H9 (cell line): ENCODE measurements around the gene CPLANE1. TPM values are rescaled to one million over a fixed set of nuclear protein-coding genes. Genes with fewer than 3 reads are reported as not detected.
A peak's percentile ranks its signal among the peaks of the same experiment; 100 is the strongest.

Experiments used
- DNase-seq: peaks from one replicate; pipeline ENCODE4 v3.0.0-alpha.2; 2017
- H2AFZ ChIP-seq: one replicate; pipeline ENCODE4 v1.6.1; 2013; ENCODE audit warnings: mild to moderate bottlenecking, low read length, control low read depth, moderate library complexity
- H2AK5ac ChIP-seq: 2 replicates; pipeline ENCODE4 v1.6.1; 2013; ENCODE audit warnings: low read length, control low read depth, mixed read lengths; ENCODE audit not compliant: insufficient read length
- H2BK120ac ChIP-seq: one replicate; pipeline ENCODE4 v1.6.1; 2013; ENCODE audit warnings: low read depth, mild to moderate bottlenecking, low read length, control low read depth, inconsistent platforms; ENCODE audit not compliant: poor library complexity, severe bottlenecking
- H2BK12ac ChIP-seq: 2 replicates; pipeline ENCODE4 v1.6.1; 2013; ENCODE audit warnings: low read length, control low read depth, mixed read lengths, low read depth; ENCODE audit not compliant: insufficient read length
- H2BK15ac ChIP-seq: 2 replicates; pipeline ENCODE4 v1.6.1; 2013; ENCODE audit warnings: low read depth, low read length, control low read depth
- H2BK20ac ChIP-seq: one replicate; pipeline ENCODE4 v1.6.1; 2013; ENCODE audit warnings: low read depth, mild to moderate bottlenecking, low read length, control low read depth, inconsistent platforms; ENCODE audit not compliant: poor library complexity, severe bottlenecking
- H2BK5ac ChIP-seq: 2 replicates; pipeline ENCODE4 v1.6.1; 2013; ENCODE audit warnings: low read length, control low read depth, mixed read lengths; ENCODE audit not compliant: insufficient read length
- H3K14ac ChIP-seq: 2 replicates; pipeline ENCODE4 v1.6.1; 2013; ENCODE audit warnings: low read length, control low read depth; ENCODE audit not compliant: insufficient read depth
- H3K18ac ChIP-seq: 2 replicates; pipeline ENCODE4 v1.6.1; 2013; ENCODE audit warnings: low read depth, mild to moderate bottlenecking, mixed read lengths, low read length, control low read depth; ENCODE audit not compliant: insufficient read length
- H3K23ac ChIP-seq: 2 replicates; pipeline ENCODE4 v1.6.1; 2013; ENCODE audit warnings: low read length, control low read depth, mixed read lengths, low read depth; ENCODE audit not compliant: insufficient read length
- H3K23me2 ChIP-seq: 2 replicates; pipeline ENCODE4 v1.6.1; 2013; ENCODE audit warnings: low read depth, mild to moderate bottlenecking, mixed read lengths, low read length, control low read depth; ENCODE audit not compliant: insufficient read length, poor library complexity, severe bottlenecking
- H3K27ac ChIP-seq: 2 replicates; pipeline ENCODE4 v1.5.1; 2013; ENCODE audit warnings: low read length, control low read depth, mixed read lengths, low read depth; ENCODE audit not compliant: insufficient read length
- H3K27me3 ChIP-seq: 2 replicates; pipeline ENCODE4 v1.6.1; 2013; ENCODE audit warnings: low read length, control low read depth, inconsistent platforms; ENCODE audit not compliant: insufficient read depth
- H3K4ac ChIP-seq: 2 replicates; pipeline ENCODE4 v1.6.1; 2013; ENCODE audit warnings: low read depth, mild to moderate bottlenecking, control low read depth, inconsistent platforms, low read length, moderate library complexity
- H3K4me1 ChIP-seq: 2 replicates; pipeline ENCODE4 v1.6.1; 2013; ENCODE audit warnings: low read length, control low read depth, inconsistent platforms; ENCODE audit not compliant: insufficient read depth
- H3K4me2 ChIP-seq: 2 replicates; pipeline ENCODE4 v1.6.1; 2013; ENCODE audit warnings: low read length, control low read depth, mixed read lengths; ENCODE audit not compliant: insufficient read length, insufficient read depth
- H3K56ac ChIP-seq: 2 replicates; pipeline ENCODE4 v1.6.1; 2013; ENCODE audit warnings: low read depth, mild to moderate bottlenecking, mixed read lengths, low read length, control low read depth; ENCODE audit not compliant: insufficient read length
- H3K79me1 ChIP-seq: 2 replicates; pipeline ENCODE4 v1.6.1; 2013; ENCODE audit warnings: low read depth, mild to moderate bottlenecking, moderate library complexity, low read length, control low read depth, inconsistent platforms; ENCODE audit not compliant: insufficient read depth, poor library complexity, severe bottlenecking
- H3K79me2 ChIP-seq: 2 replicates; pipeline ENCODE4 v1.6.1; 2013; ENCODE audit warnings: low read length, control low read depth, inconsistent platforms; ENCODE audit not compliant: insufficient read depth
- H3K9ac ChIP-seq: 2 replicates; pipeline ENCODE4 v1.6.1; 2013; ENCODE audit warnings: low read length, control low read depth, mixed read lengths; ENCODE audit not compliant: insufficient read length; ENCODE audit errors: extremely low read depth
- H3K9me3 ChIP-seq: one replicate; pipeline ENCODE4 v1.6.1; 2013; ENCODE audit warnings: low read depth, low read length, inconsistent platforms; ENCODE audit not compliant: control insufficient read depth
- H3T11ph ChIP-seq: one replicate; pipeline ENCODE4 v1.6.1; 2013; ENCODE audit warnings: mild to moderate bottlenecking, low read length, control low read depth, inconsistent platforms
- H4K20me1 ChIP-seq: one replicate; pipeline ENCODE4 v1.6.1; 2013; ENCODE audit not compliant: control insufficient read depth, insufficient read length, insufficient read depth
- H4K5ac ChIP-seq: 2 replicates; pipeline ENCODE4 v1.6.1; 2013; ENCODE audit warnings: low read depth, mild to moderate bottlenecking, mixed read lengths, low read length, control low read depth; ENCODE audit not compliant: insufficient read length
- H4K8ac ChIP-seq: replicated peaks from 2 replicates; pipeline ENCODE4 v1.6.1; 2013; ENCODE audit warnings: low read length, control low read depth, mixed read lengths, low read depth; ENCODE audit not compliant: insufficient read length
- H4K91ac ChIP-seq: 2 replicates; pipeline ENCODE4 v1.6.1; 2013; ENCODE audit warnings: low read depth, mild to moderate bottlenecking, moderate library complexity, mixed read lengths, low read length, control low read depth; ENCODE audit not compliant: insufficient read length
- H3K27ac Mint-ChIP-seq, 3 experiments: 2 replicates in 2 of 3; 3 replicates in 1 of 3; pipeline ENCODE4 v1.8.0; 2020 to 2021; ENCODE audit warnings: mixed read lengths in 3 of 3, mild to moderate bottlenecking in 1 of 3, moderate library complexity in 1 of 3
- H3K27me3 Mint-ChIP-seq: 2 replicates; pipeline ENCODE4 v1.8.0; 2021; ENCODE audit warnings: low read depth, mild to moderate bottlenecking, moderate library complexity, mixed read lengths
- H3K36me3 Mint-ChIP-seq, 3 experiments: 2 replicates in 2 of 3; 3 replicates in 1 of 3; pipeline ENCODE4 v1.8.0; 2020 to 2021; ENCODE audit warnings: low read depth in 3 of 3, mixed read lengths in 3 of 3; ENCODE audit not compliant: insufficient read depth in 1 of 3
- H3K4me1 Mint-ChIP-seq, 2 experiments: 2 replicates each; pipeline ENCODE4 v1.8.0; 2020; ENCODE audit warnings: mixed read lengths in 2 of 2
- H3K4me3 Mint-ChIP-seq, 2 experiments: 2 replicates in 1 of 2; 3 replicates in 1 of 2; pipeline ENCODE4 v1.8.0; 2020 to 2021; ENCODE audit warnings: mild to moderate bottlenecking in 2 of 2, mixed read lengths in 2 of 2, moderate library complexity in 1 of 2
- H3K9me3 Mint-ChIP-seq, 2 experiments: 2 replicates in 1 of 2; 3 replicates in 1 of 2; pipeline ENCODE4 v1.8.0; 2020; ENCODE audit warnings: mild to moderate bottlenecking in 2 of 2, mixed read lengths in 2 of 2, moderate library complexity in 1 of 2
- CTCF ChIP-seq: fragments of 200-600 bp; sonication (generic); conservative IDR thresholded peaks from 3 replicates; pipeline ENCODE4 v1.8.0; 2021; ENCODE audit warnings: antibody characterized with exemption, mild to moderate bottlenecking
- WGBS: extraction: QIAGEN DNeasy Blood & Tissue Kit; methylation state at CpG from one replicate; pipeline ENCODE4 v1.1.7; 2013; ENCODE audit warnings: missing lambda C conversion rate, low lambda C conversion rate, mixed read lengths; ENCODE audit not compliant: insufficient read length; ENCODE audit errors: extremely low coverage; 5-methylcytosine and 5-hydroxymethylcytosine counted together
- total RNA-seq: library from RNA; stranded (reverse); gene quantifications from 2 replicates; pipeline ENCODE4 v1.2.1, GENCODE V29; 2021

The CPLANE1 gene
- total RNA-seq, 1 experiment from 2014 or later, result 11.6 TPM

- H3K27ac Mint-ChIP-seq, result 0 out of 7 replicates have a peak overlapping the region, but pooled peaks of 1 of the 3 experiments have one; percentile 25
- no peak overlapping the region for H3K4me3 Mint-ChIP-seq
- Histone ChIP-seq H3K18ac (no peak overlapping the region), H4K20me1 (no peaks in the 10 kb centered on the region), H3K27ac (no peak overlapping the region), H4K5ac (no peak overlapping the region), H3K23me2 (no peaks in the 10 kb centered on the region), H2AFZ (no peak overlapping the region), H2BK5ac (no peak overlapping the region), H4K8ac (no peak overlapping the region), H3K27me3 (no peaks in the 10 kb centered on the region), H3K79me2 (no peaks in the 10 kb centered on the region), H3K4ac (no peak overlapping the region), H3K9ac (no peak overlapping the region), H3K79me1 (no peaks in the 10 kb centered on the region), H2BK12ac (no peak overlapping the region), H3K4me2 (no peak overlapping the region), H2BK120ac (no peak overlapping the region), H3K14ac (no peak overlapping the region), H2AK5ac (no peak overlapping the region), H3K9me3 (no peaks in the 10 kb centered on the region), H3K23ac (no peak overlapping the region), H4K91ac (no peak overlapping the region), H3K4me1 (no peaks in the 10 kb centered on the region), H3T11ph (no peak overlapping the region), H2BK20ac (no peak overlapping the region), H2BK15ac (no peak overlapping the region), H3K56ac (no peak overlapping the region)
- no peaks in the 10 kb centered on the region for H3K9me3 Mint-ChIP-seq
- no peak; the same call in 2 of the 3 replicates for TF ChIP-seq CTCF
- DNase-seq, result no peak
- no peaks in the 10 kb centered on the region for H3K4me1 Mint-ChIP-seq
- H3K36me3 Mint-ChIP-seq, result peaks cover 0 to 5% (median 0%) of the 10 kb centered on the region in 3 experiments; a peak in 2 of 7 replicates
- no CpG with 5 or more reads among the region's 3 CpGs for WGBS
- no peaks in the 10 kb centered on the region for H3K27me3 Mint-ChIP-seq
Observed at GRCh38 chr5:37212096-37212495, 37.1 kb downstream of the CPLANE1 start.
